ENCODE measurements around the gene ACBD4. TPM values are rescaled to one million over a fixed set of nuclear protein-coding genes. Genes with fewer than 3 reads are reported as not detected.

Gene ACBD4
- total and polyA plus RNA-seq, 4 donors, result 7.8 to 15.7 (median 12.7) TPM

- WGBS, 2 donors, result 91 to 93% methylated on average over 11 of the region's 11 CpGs
- H3K27ac ChIP-seq (ENCODE audit: low read depth in 1 of 2, low read length in 1 of 2), result peak overlapping the region; percentile 75 to 81
- H3K4me1 ChIP-seq (ENCODE audit: control insufficient read depth in 5 of 5, insufficient read depth in 5 of 5, low read length in 5 of 5), result peaks cover 0 to 7% (median 0%) of the 10 kb centered on the region in 5 donors
- DNase-seq, result no peak
- no peak for TF ChIP-seq CTCF (IDR thresholded peaks at IDR 0.05; ENCODE audit: control extremely low read depth, extremely low read depth)
- no peaks in the 10 kb centered on the region for H3K9me3 ChIP-seq (ENCODE audit: control insufficient read depth in 4 of 4, insufficient read depth in 3 of 4, low read length in 3 of 4)
- no peak overlapping the region for H3K9ac ChIP-seq (ENCODE audit: insufficient read depth in 1 of 2, low read length in 2 of 2)
- H3K4me3 ChIP-seq, result no peak overlapping the region
- H3K27me3 ChIP-seq (ENCODE audit: control insufficient read depth in 3 of 3, insufficient read depth in 3 of 3, low read length in 2 of 3), result no peaks in the 10 kb centered on the region
- H3K36me3 ChIP-seq (ENCODE audit: control insufficient read depth in 4 of 4, insufficient read depth in 4 of 4, low read length in 4 of 4), result peaks cover 16 to 49% (median 44%) of the 10 kb centered on the region in 4 donors
- no peak for ATAC-seq (ENCODE audit: insufficient read depth, low FRiP score)
Measured at GRCh38 chr17:45091778-45092425, 43.6 kb upstream of the ACBD4 start.

GRCh38 chr17:45092911-45093430, 42.5 kb upstream of the ACBD4 start:
- WGBS, 2 donors, result 53 to 81% methylated on average over 6 of the region's 6 CpGs
- no peak overlapping the region for H3K4me3 ChIP-seq

GRCh38 chr17:45093444-45094110, 41.9 kb upstream of the ACBD4 start:
- Histone ChIP-seq H3K9ac (ENCODE audit: insufficient read depth in 1 of 2, low read length in 2 of 2) (no peak overlapping the region), H3K4me1 (ENCODE audit: control insufficient read depth in 5 of 5, insufficient read depth in 5 of 5, low read length in 5 of 5) (peaks cover 0 to 7% (median 2%) of the 10 kb centered on the region in 5 donors), H3K36me3 (ENCODE audit: control insufficient read depth in 4 of 4, insufficient read depth in 4 of 4, low read length in 4 of 4) (peaks cover 18 to 56% (median 43%) of the 10 kb centered on the region in 4 donors), H3K27ac (ENCODE audit: low read depth in 1 of 2, low read length in 1 of 2) (peak overlapping the region; percentile 74 to 86), H3K9me3 (ENCODE audit: control insufficient read depth in 4 of 4, insufficient read depth in 3 of 4, low read length in 3 of 4) (no peaks in the 10 kb centered on the region), H3K4me3 (no peak overlapping the region), H3K27me3 (ENCODE audit: control insufficient read depth in 3 of 3, insufficient read depth in 3 of 3, low read length in 2 of 3) (no peaks in the 10 kb centered on the region)
- ATAC-seq (ENCODE audit: insufficient read depth, low FRiP score), result no peak
- DNase-seq, result no peak
- no peak for TF ChIP-seq CTCF (IDR thresholded peaks at IDR 0.05; ENCODE audit: control extremely low read depth, extremely low read depth)
- 68 to 82% methylated on average over 13 of the region's 13 CpGs for WGBS, 2 donors

More at GRCh38 chr17:45092911-45093430, 42.5 kb upstream of the ACBD4 start:
- no peak for DNase-seq
- Histone ChIP-seq H3K36me3 (ENCODE audit: control insufficient read depth in 4 of 4, insufficient read depth in 4 of 4, low read length in 4 of 4) (peaks cover 15 to 52% (median 42%) of the 10 kb centered on the region in 4 donors), H3K4me1 (ENCODE audit: control insufficient read depth in 5 of 5, insufficient read depth in 5 of 5, low read length in 5 of 5) (peaks cover 0 to 7% (median 0%) of the 10 kb centered on the region in 5 donors), H3K27ac (ENCODE audit: low read depth in 1 of 2, low read length in 1 of 2) (peak overlapping the region; percentile 74 to 86), H3K9me3 (ENCODE audit: control insufficient read depth in 4 of 4, insufficient read depth in 3 of 4, low read length in 3 of 4) (no peaks in the 10 kb centered on the region), H3K9ac (ENCODE audit: insufficient read depth in 1 of 2, low read length in 2 of 2) (no peak overlapping the region), H3K27me3 (ENCODE audit: control insufficient read depth in 3 of 3, insufficient read depth in 3 of 3, low read length in 2 of 3) (no peaks in the 10 kb centered on the region)
- peak; percentile 98 for ATAC-seq (ENCODE audit: insufficient read depth, low FRiP score)
- TF ChIP-seq CTCF (IDR thresholded peaks at IDR 0.05; ENCODE audit: control extremely low read depth, extremely low read depth), result no peak

Measured in lung (tissue), 12 donors.